HCT116 (cell line): ENCODE results near the gene PARVB. TPM values are rescaled to one million over a fixed set of nuclear protein-coding genes. Genes with fewer than 3 reads are reported as not detected.

Experiments
- ATAC-seq: fragments of 200-7000 bp; cut with Tn5 transposase; 2 replicates; pipeline ENCODE4 v1.9.1; 2020; ENCODE audit warnings: mild to moderate bottlenecking, moderate library complexity
- BruUV-seq: library from RNA; stranded (reverse); fragments of 400-500 nt; replicated peaks from 2 replicates; lab custom pipeline; 2021; lab: Mats Ljungman, UMichigan
- CTCF ChIA-PET: fragments of 300-600 bp; sonication (Branson Sonifier 250); formaldehyde crosslinking; loops from one replicate; lab custom pipeline; 2021; ENCODE audit warnings: antibody characterized with exemption; lab: Charles Lee
- POLR2A ChIA-PET: fragments of 300-600, 350-600 bp; sonication (Branson Sonifier 250); formaldehyde crosslinking; loops from one replicate; lab custom pipeline; 2021; ENCODE audit warnings: antibody characterized with exemption; lab: Charles Lee
- RAD21 ChIA-PET, 2 experiments: fragments of 300-600 bp; sonication (Branson Sonifier 250); formaldehyde crosslinking; loops; one replicate each; lab custom pipeline; 2023; ENCODE audit warnings: low total read pairs in 2 of 2; ENCODE audit not compliant: uncharacterized antibody in 2 of 2, unreplicated experiment in 2 of 2, low non-redundant PET in 1 of 2; lab: Charles Lee
- DNase-seq: peaks from one replicate; pipeline ENCODE4 v3.0.0-alpha.2; 2010; ENCODE audit warnings: low read depth, low spot score
- H2AFZ ChIP-seq: fragments of 200-600 bp; shearing (Covaris generic), sonication (generic); 2 replicates; pipeline ENCODE4 v1.6.1; 2017; ENCODE audit warnings: low read depth, mixed run types, mixed read lengths, antibody characterized with exemption, low read length; ENCODE audit not compliant: poor library complexity, severe bottlenecking
- H3K27ac ChIP-seq: 2 replicates; pipeline ENCODE4 v1.5.1; 2012; ENCODE audit warnings: low read depth, low read length
- H3K27me3 ChIP-seq: fragments of 200-600 bp; sonication (generic); 2 replicates; pipeline ENCODE4 v1.6.1; 2016; ENCODE audit warnings: mixed run types, low read length, mixed read lengths; ENCODE audit not compliant: insufficient read depth
- H3K36me3 ChIP-seq, 2 experiments: fragments of 200-500 bp in 1 of 2; fragments of 200-600 bp in 1 of 2; sonication (Bioruptor generic) in 1 of 2; sonication (generic) in 1 of 2; 2 replicates each; pipeline versions ENCODE4 v1.5.1 to v1.6.1; 2014 to 2016; ENCODE audit warnings: low read length in 2 of 2, inconsistent platforms in 1 of 2, mixed read lengths in 1 of 2, mixed run types in 1 of 2; ENCODE audit not compliant: insufficient read depth in 2 of 2, control insufficient read depth in 1 of 2
- H3K4me1 ChIP-seq, 2 experiments: fragments of 200-600 bp in 1 of 2; sonication (generic) in 1 of 2; 2 replicates each; pipeline versions ENCODE4 v1.5.1 to v1.6.1; 2012 to 2017; ENCODE audit warnings: low read length in 2 of 2, inconsistent platforms in 1 of 2, mild to moderate bottlenecking in 1 of 2, mixed read lengths in 1 of 2, mixed run types in 1 of 2, moderate library complexity in 1 of 2; ENCODE audit not compliant: insufficient read depth in 2 of 2, control insufficient read depth in 1 of 2
- H3K4me2 ChIP-seq: fragments of 200-600 bp; sonication (generic); 2 replicates; pipeline ENCODE4 v1.6.1; 2017; ENCODE audit warnings: mixed run types, low read length, mixed read lengths
- H3K4me3 ChIP-seq, 2 experiments: fragments of 200-600 bp in 1 of 2; sonication (generic) in 1 of 2; replicated peaks in 1 of 2; 2 replicates each; pipeline ENCODE4 v1.5.1; 2011 to 2016; ENCODE audit warnings: low read length in 2 of 2, control low read depth in 1 of 2, low read depth in 1 of 2, mild to moderate bottlenecking in 1 of 2, mixed read lengths in 1 of 2, mixed run types in 1 of 2
- H3K79me2 ChIP-seq: fragments of 200-600 bp; sonication (generic); 2 replicates; pipeline ENCODE4 v1.6.1; 2017; ENCODE audit warnings: mild to moderate bottlenecking, mixed run types, low read length, moderate library complexity, mixed read lengths; ENCODE audit not compliant: insufficient read depth
- H3K9ac ChIP-seq: fragments of 200-600 bp; sonication (generic); 2 replicates; pipeline ENCODE4 v1.6.1; 2016; ENCODE audit warnings: low read length, mixed read lengths
- H3K9me2 ChIP-seq: fragments of 200-600 bp; sonication (generic), shearing (Covaris generic); 2 replicates; pipeline ENCODE4 v1.6.1; 2017; ENCODE audit warnings: mixed run types, mild to moderate bottlenecking, moderate library complexity; ENCODE audit not compliant: insufficient read depth
- H3K9me3 ChIP-seq, 2 experiments: fragments of 200-500 bp in 1 of 2; fragments of 200-600 bp in 1 of 2; sonication (Bioruptor generic) in 1 of 2; sonication (generic) in 1 of 2; 2 replicates each; pipeline ENCODE4 v1.6.1; 2014 to 2017; ENCODE audit warnings: low read length in 2 of 2, mixed read lengths in 2 of 2, inconsistent platforms in 1 of 2, low read depth in 1 of 2, mild to moderate bottlenecking in 1 of 2, mixed run types in 1 of 2, moderate library complexity in 1 of 2; ENCODE audit not compliant: control insufficient read depth in 1 of 2, insufficient read depth in 1 of 2
- H4K20me1 ChIP-seq: fragments of 200-600 bp; sonication (generic), shearing (Covaris generic); 2 replicates; pipeline ENCODE4 v1.6.1; 2017; ENCODE audit warnings: mixed run types, mild to moderate bottlenecking, moderate library complexity; ENCODE audit not compliant: insufficient read depth
- CBX3 ChIP-seq: IDR thresholded peaks from 2 replicates; pipeline ENCODE4 v1.6.1; 2012; ENCODE audit warnings: low read depth
- CEBPB ChIP-seq: IDR thresholded peaks from 2 replicates; pipeline ENCODE4 v1.6.1; 2012; ENCODE audit warnings: low read depth
- ELF1 ChIP-seq: IDR thresholded peaks from 2 replicates; pipeline ENCODE4 v1.6.1; 2012; ENCODE audit warnings: low read depth, borderline replicate concordance
- EZH2 ChIP-seq: fragments of 200-600 bp; sonication (generic); IDR thresholded peaks from 2 replicates; pipeline ENCODE4 v1.6.1; 2017; ENCODE audit warnings: antibody characterized with exemption, mixed run types
- EZH2phosphoT487 ChIP-seq: fragments of 200-600 bp; IDR thresholded peaks from 2 replicates; pipeline ENCODE4 v1.6.1; 2018; ENCODE audit warnings: antibody characterized with exemption, borderline replicate concordance
- FOSL1 ChIP-seq: IDR thresholded peaks from 2 replicates; pipeline ENCODE4 v1.6.1; 2012; ENCODE audit warnings: low read depth
- JUND ChIP-seq: IDR thresholded peaks from 2 replicates; pipeline ENCODE4 v1.6.1; 2012
- POLR2A ChIP-seq: IDR thresholded peaks from 2 replicates; pipeline ENCODE4 v1.7.0; 2011; ENCODE audit warnings: borderline replicate concordance; ENCODE audit not compliant: insufficient read depth, insufficient read length; ENCODE audit errors: extremely low read depth
- POLR2AphosphoS5 ChIP-seq: IDR thresholded peaks from 2 replicates; pipeline ENCODE4 v1.6.1; 2011; ENCODE audit warnings: mild to moderate bottlenecking, low read depth, low read length, moderate library complexity
- RAD21 ChIP-seq: IDR thresholded peaks from 2 replicates; pipeline ENCODE4 v1.6.1; 2012; ENCODE audit warnings: low read depth, mild to moderate bottlenecking
- SIN3A ChIP-seq: IDR thresholded peaks from 2 replicates; pipeline ENCODE4 v1.6.1; 2012; ENCODE audit warnings: low read depth
- SP1 ChIP-seq: IDR thresholded peaks from 2 replicates; pipeline ENCODE4 v1.6.1; 2012; ENCODE audit warnings: low read depth
- SRF ChIP-seq: IDR thresholded peaks from 2 replicates; pipeline ENCODE4 v1.6.1; 2012; ENCODE audit warnings: low read depth
- TCF7L2 ChIP-seq: IDR thresholded peaks from 2 replicates; pipeline ENCODE4 v1.7.0; 2011; ENCODE audit warnings: borderline replicate concordance, inconsistent platforms; ENCODE audit not compliant: insufficient read depth, insufficient read length; ENCODE audit errors: extremely low read depth
- YY1 ChIP-seq: IDR thresholded peaks from 2 replicates; pipeline ENCODE4 v1.6.1; 2011; ENCODE audit warnings: low read length, low read depth, moderate library complexity, mild to moderate bottlenecking; ENCODE audit not compliant: insufficient replicate concordance; ENCODE audit errors: extremely low read depth
- ZNF274 ChIP-seq: fragments of 200-500 bp; sonication (Bioruptor generic); IDR thresholded peaks from 2 replicates; pipeline ENCODE4 v1.6.1; 2014; ENCODE audit warnings: mild to moderate bottlenecking, low read depth, low read length, inconsistent platforms
- intact Hi-C: fragments of 100-400 bp; cut with micrococcal nuclease; formaldehyde crosslinking; loops from 2 replicates; pipeline ENCODE4 v1.10.0; 2022
- total RNA-seq: library from RNA; stranded (reverse); gene quantifications from one replicate; pipeline ENCODE4 v1.2.1, GENCODE V29; 2021; ENCODE audit not compliant: unreplicated experiment
- TF ChIP-seq, protein P1 (sequence below): IDR thresholded peaks from 2 replicates; pipeline ENCODE4 v1.6.1; 2012
- TF ChIP-seq, protein P2 (sequence below): IDR thresholded peaks from 2 replicates; pipeline ENCODE4 v1.6.1; 2011; ENCODE audit warnings: mild to moderate bottlenecking, low read length, moderate library complexity; ENCODE audit not compliant: insufficient replicate concordance; ENCODE audit errors: extremely low read depth

The PARVB gene
- total RNA-seq, 1 experiment from 2014 or later = 21.4 TPM

- no peak overlapping the region for H3K27ac ChIP-seq
- intact Hi-C loops = no loop called here
- H4K20me1 ChIP-seq = no peaks in the 10 kb centered on the region
- no peak overlapping the region for H2AFZ ChIP-seq
- no peak overlapping the region for H3K4me2 ChIP-seq
- no peak for DNase-seq
- no peaks in the 10 kb centered on the region for H3K9me3 ChIP-seq
- H3K9ac ChIP-seq = no peak overlapping the region
- no TSS peak for BruUV-seq
- no peaks in the 10 kb centered on the region for H3K79me2 ChIP-seq
- ChIA-PET CTCF (no interaction called here), RAD21 (no interaction called here), POLR2A (no interaction called here)
- H3K27me3 ChIP-seq = no peaks in the 10 kb centered on the region
- H3K4me1 ChIP-seq = no peaks in the 10 kb centered on the region
- H3K4me3 ChIP-seq = no peak overlapping the region
- no peak for ATAC-seq
- TF ChIP-seq ELF1 (no peak), EZH2 (no peak), FOSL1 (no peak), CEBPB (no peak), SIN3A (no peak), CBX3 (no peak), POLR2AphosphoS5 (no peak), JUND (no peak), SP1 (no peak), POLR2A (no peak), SRF (no peak), EZH2phosphoT487 (no peak), ZNF274 (no peak), YY1 (no peak), RAD21 (no peak), TCF7L2 (no peak)
- TF ChIP-seq, protein P1, sequence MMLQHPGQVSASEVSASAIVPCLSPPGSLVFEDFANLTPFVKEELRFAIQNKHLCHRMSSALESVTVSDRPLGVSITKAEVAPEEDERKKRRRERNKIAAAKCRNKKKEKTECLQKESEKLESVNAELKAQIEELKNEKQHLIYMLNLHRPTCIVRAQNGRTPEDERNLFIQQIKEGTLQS = no peak
- TF ChIP-seq, protein P2, sequence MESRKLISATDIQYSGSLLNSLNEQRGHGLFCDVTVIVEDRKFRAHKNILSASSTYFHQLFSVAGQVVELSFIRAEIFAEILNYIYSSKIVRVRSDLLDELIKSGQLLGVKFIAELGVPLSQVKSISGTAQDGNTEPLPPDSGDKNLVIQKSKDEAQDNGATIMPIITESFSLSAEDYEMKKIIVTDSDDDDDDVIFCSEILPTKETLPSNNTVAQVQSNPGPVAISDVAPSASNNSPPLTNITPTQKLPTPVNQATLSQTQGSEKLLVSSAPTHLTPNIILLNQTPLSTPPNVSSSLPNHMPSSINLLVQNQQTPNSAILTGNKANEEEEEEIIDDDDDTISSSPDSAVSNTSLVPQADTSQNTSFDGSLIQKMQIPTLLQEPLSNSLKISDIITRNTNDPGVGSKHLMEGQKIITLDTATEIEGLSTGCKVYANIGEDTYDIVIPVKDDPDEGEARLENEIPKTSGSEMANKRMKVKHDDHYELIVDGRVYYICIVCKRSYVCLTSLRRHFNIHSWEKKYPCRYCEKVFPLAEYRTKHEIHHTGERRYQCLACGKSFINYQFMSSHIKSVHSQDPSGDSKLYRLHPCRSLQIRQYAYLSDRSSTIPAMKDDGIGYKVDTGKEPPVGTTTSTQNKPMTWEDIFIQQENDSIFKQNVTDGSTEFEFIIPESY = no peak
- no peaks in the 10 kb centered on the region for H3K9me2 ChIP-seq
- no peaks in the 10 kb centered on the region for H3K36me3 ChIP-seq
Observed at GRCh38 chr22:44050766-44051355, 26.8 kb downstream of the PARVB start.
